HCT116 (cell line): Measurements from ENCODE around the gene PSORS1C2. TPM values are rescaled to one million over a fixed set of nuclear protein-coding genes. Genes with fewer than 3 reads are reported as not detected.

Source experiments
- ATAC-seq: fragments of 200-7000 bp; cut with Tn5 transposase; 2 replicates; pipeline ENCODE4 v1.9.1; 2020; ENCODE audit warnings: mild to moderate bottlenecking, moderate library complexity
- BruUV-seq: library from RNA; stranded (reverse); fragments of 400-500 nt; replicated peaks from 2 replicates; lab custom pipeline; 2021; lab: Mats Ljungman, UMichigan
- CTCF ChIA-PET: fragments of 300-600 bp; sonication (Branson Sonifier 250); formaldehyde crosslinking; loops from one replicate; lab custom pipeline; 2021; ENCODE audit warnings: antibody characterized with exemption; lab: Charles Lee
- POLR2A ChIA-PET: fragments of 300-600, 350-600 bp; sonication (Branson Sonifier 250); formaldehyde crosslinking; loops from one replicate; lab custom pipeline; 2021; ENCODE audit warnings: antibody characterized with exemption; lab: Charles Lee
- RAD21 ChIA-PET, 2 experiments: fragments of 300-600 bp; sonication (Branson Sonifier 250); formaldehyde crosslinking; loops; one replicate each; lab custom pipeline; 2023; ENCODE audit warnings: low total read pairs in 2 of 2; ENCODE audit not compliant: uncharacterized antibody in 2 of 2, unreplicated experiment in 2 of 2, low non-redundant PET in 1 of 2; lab: Charles Lee
- DNase-seq: peaks from one replicate; pipeline ENCODE4 v3.0.0-alpha.2; 2010; ENCODE audit warnings: low read depth, low spot score
- H2AFZ ChIP-seq: fragments of 200-600 bp; shearing (Covaris generic), sonication (generic); 2 replicates; pipeline ENCODE4 v1.6.1; 2017; ENCODE audit warnings: low read depth, mixed run types, mixed read lengths, antibody characterized with exemption, low read length; ENCODE audit not compliant: poor library complexity, severe bottlenecking
- H3K27ac ChIP-seq: 2 replicates; pipeline ENCODE4 v1.5.1; 2012; ENCODE audit warnings: low read depth, low read length
- H3K27me3 ChIP-seq: fragments of 200-600 bp; sonication (generic); 2 replicates; pipeline ENCODE4 v1.6.1; 2016; ENCODE audit warnings: mixed run types, low read length, mixed read lengths; ENCODE audit not compliant: insufficient read depth
- H3K36me3 ChIP-seq, 2 experiments: fragments of 200-500 bp in 1 of 2; fragments of 200-600 bp in 1 of 2; sonication (Bioruptor generic) in 1 of 2; sonication (generic) in 1 of 2; 2 replicates each; pipeline versions ENCODE4 v1.5.1 to v1.6.1; 2014 to 2016; ENCODE audit warnings: low read length in 2 of 2, inconsistent platforms in 1 of 2, mixed read lengths in 1 of 2, mixed run types in 1 of 2; ENCODE audit not compliant: insufficient read depth in 2 of 2, control insufficient read depth in 1 of 2
- H3K4me1 ChIP-seq, 2 experiments: fragments of 200-600 bp in 1 of 2; sonication (generic) in 1 of 2; 2 replicates each; pipeline versions ENCODE4 v1.5.1 to v1.6.1; 2012 to 2017; ENCODE audit warnings: low read length in 2 of 2, inconsistent platforms in 1 of 2, mild to moderate bottlenecking in 1 of 2, mixed read lengths in 1 of 2, mixed run types in 1 of 2, moderate library complexity in 1 of 2; ENCODE audit not compliant: insufficient read depth in 2 of 2, control insufficient read depth in 1 of 2
- H3K4me2 ChIP-seq: fragments of 200-600 bp; sonication (generic); 2 replicates; pipeline ENCODE4 v1.6.1; 2017; ENCODE audit warnings: mixed run types, low read length, mixed read lengths
- H3K4me3 ChIP-seq, 2 experiments: fragments of 200-600 bp in 1 of 2; sonication (generic) in 1 of 2; replicated peaks in 1 of 2; 2 replicates each; pipeline ENCODE4 v1.5.1; 2011 to 2016; ENCODE audit warnings: low read length in 2 of 2, control low read depth in 1 of 2, low read depth in 1 of 2, mild to moderate bottlenecking in 1 of 2, mixed read lengths in 1 of 2, mixed run types in 1 of 2
- H3K79me2 ChIP-seq: fragments of 200-600 bp; sonication (generic); 2 replicates; pipeline ENCODE4 v1.6.1; 2017; ENCODE audit warnings: mild to moderate bottlenecking, mixed run types, low read length, moderate library complexity, mixed read lengths; ENCODE audit not compliant: insufficient read depth
- H3K9ac ChIP-seq: fragments of 200-600 bp; sonication (generic); 2 replicates; pipeline ENCODE4 v1.6.1; 2016; ENCODE audit warnings: low read length, mixed read lengths
- H3K9me2 ChIP-seq: fragments of 200-600 bp; sonication (generic), shearing (Covaris generic); 2 replicates; pipeline ENCODE4 v1.6.1; 2017; ENCODE audit warnings: mixed run types, mild to moderate bottlenecking, moderate library complexity; ENCODE audit not compliant: insufficient read depth
- H3K9me3 ChIP-seq, 2 experiments: fragments of 200-500 bp in 1 of 2; fragments of 200-600 bp in 1 of 2; sonication (Bioruptor generic) in 1 of 2; sonication (generic) in 1 of 2; 2 replicates each; pipeline ENCODE4 v1.6.1; 2014 to 2017; ENCODE audit warnings: low read length in 2 of 2, mixed read lengths in 2 of 2, inconsistent platforms in 1 of 2, low read depth in 1 of 2, mild to moderate bottlenecking in 1 of 2, mixed run types in 1 of 2, moderate library complexity in 1 of 2; ENCODE audit not compliant: control insufficient read depth in 1 of 2, insufficient read depth in 1 of 2
- H4K20me1 ChIP-seq: fragments of 200-600 bp; sonication (generic), shearing (Covaris generic); 2 replicates; pipeline ENCODE4 v1.6.1; 2017; ENCODE audit warnings: mixed run types, mild to moderate bottlenecking, moderate library complexity; ENCODE audit not compliant: insufficient read depth
- CEBPB ChIP-seq: IDR thresholded peaks from 2 replicates; pipeline ENCODE4 v1.6.1; 2012; ENCODE audit warnings: low read depth
- CTCF ChIP-seq, 3 experiments: fragments of 200-600 bp in 1 of 3; sonication (generic) in 1 of 3; IDR thresholded peaks in 2 of 3; conservative IDR thresholded peaks in 1 of 3; 2 replicates each; pipeline ENCODE4 v1.5.1; 2012 to 2017; ENCODE audit warnings: low read depth in 2 of 3, low read length in 2 of 3, antibody characterized with exemption in 1 of 3, borderline replicate concordance in 1 of 3, control low read depth in 1 of 3, mild to moderate bottlenecking in 1 of 3, mixed read lengths in 1 of 3, mixed run types in 1 of 3, moderate library complexity in 1 of 3; ENCODE audit not compliant: insufficient read depth in 1 of 3
- EZH2phosphoT487 ChIP-seq: fragments of 200-600 bp; IDR thresholded peaks from 2 replicates; pipeline ENCODE4 v1.6.1; 2018; ENCODE audit warnings: antibody characterized with exemption, borderline replicate concordance
- POLR2A ChIP-seq: IDR thresholded peaks from 2 replicates; pipeline ENCODE4 v1.7.0; 2011; ENCODE audit warnings: borderline replicate concordance; ENCODE audit not compliant: insufficient read depth, insufficient read length; ENCODE audit errors: extremely low read depth
- POLR2AphosphoS5 ChIP-seq: IDR thresholded peaks from 2 replicates; pipeline ENCODE4 v1.6.1; 2011; ENCODE audit warnings: mild to moderate bottlenecking, low read depth, low read length, moderate library complexity
- SP1 ChIP-seq: IDR thresholded peaks from 2 replicates; pipeline ENCODE4 v1.6.1; 2012; ENCODE audit warnings: low read depth
- TCF7L2 ChIP-seq: IDR thresholded peaks from 2 replicates; pipeline ENCODE4 v1.7.0; 2011; ENCODE audit warnings: borderline replicate concordance, inconsistent platforms; ENCODE audit not compliant: insufficient read depth, insufficient read length; ENCODE audit errors: extremely low read depth
- YY1 ChIP-seq: IDR thresholded peaks from 2 replicates; pipeline ENCODE4 v1.6.1; 2011; ENCODE audit warnings: low read length, low read depth, moderate library complexity, mild to moderate bottlenecking; ENCODE audit not compliant: insufficient replicate concordance; ENCODE audit errors: extremely low read depth
- ZNF274 ChIP-seq: fragments of 200-500 bp; sonication (Bioruptor generic); IDR thresholded peaks from 2 replicates; pipeline ENCODE4 v1.6.1; 2014; ENCODE audit warnings: mild to moderate bottlenecking, low read depth, low read length, inconsistent platforms
- intact Hi-C: fragments of 100-400 bp; cut with micrococcal nuclease; formaldehyde crosslinking; loops from 2 replicates; pipeline ENCODE4 v1.10.0; 2022
- total RNA-seq: library from RNA; stranded (reverse); gene quantifications from one replicate; pipeline ENCODE4 v1.2.1, GENCODE V29; 2021; ENCODE audit not compliant: unreplicated experiment
- TF ChIP-seq, protein P1 (sequence below): IDR thresholded peaks from 2 replicates; pipeline ENCODE4 v1.6.1; 2012
- TF ChIP-seq, protein P2 (sequence below): IDR thresholded peaks from 2 replicates; pipeline ENCODE4 v1.6.1; 2012
- TF ChIP-seq, protein P3 (sequence below): IDR thresholded peaks from 2 replicates; pipeline ENCODE4 v1.6.1; 2011; ENCODE audit warnings: mild to moderate bottlenecking, low read length, moderate library complexity; ENCODE audit not compliant: insufficient replicate concordance; ENCODE audit errors: extremely low read depth

PSORS1C2 gene
- total RNA-seq, 1 experiment from 2014 or later = not detected

GRCh38 chr6:31156641-31157040 is 17.8 kb upstream of the PSORS1C2 start:
- H3K9me2 ChIP-seq = no peaks in the 10 kb centered on the region
- no peak overlapping the region for H3K9ac ChIP-seq
- TF ChIP-seq, protein P1, sequence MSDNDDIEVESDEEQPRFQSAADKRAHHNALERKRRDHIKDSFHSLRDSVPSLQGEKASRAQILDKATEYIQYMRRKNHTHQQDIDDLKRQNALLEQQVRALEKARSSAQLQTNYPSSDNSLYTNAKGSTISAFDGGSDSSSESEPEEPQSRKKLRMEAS = no peak
- TF ChIP-seq, protein P2, sequence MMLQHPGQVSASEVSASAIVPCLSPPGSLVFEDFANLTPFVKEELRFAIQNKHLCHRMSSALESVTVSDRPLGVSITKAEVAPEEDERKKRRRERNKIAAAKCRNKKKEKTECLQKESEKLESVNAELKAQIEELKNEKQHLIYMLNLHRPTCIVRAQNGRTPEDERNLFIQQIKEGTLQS = no peak
- TF ChIP-seq YY1 (no peak), POLR2AphosphoS5 (no peak), CEBPB (no peak), ZNF274 (no peak), SP1 (no peak), TCF7L2 (no peak), EZH2phosphoT487 (no peak), CTCF (IDR thresholded peaks at IDR 0.05 in 2 of 3, conservative IDR thresholded peaks at IDR 0.05 in 1 of 3; ENCODE audit: borderline replicate concordance in 1 of 3, insufficient read depth in 1 of 3, low read depth in 2 of 3, low read length in 2 of 3) (no peak), POLR2A (no peak)
- TF ChIP-seq, protein P3, sequence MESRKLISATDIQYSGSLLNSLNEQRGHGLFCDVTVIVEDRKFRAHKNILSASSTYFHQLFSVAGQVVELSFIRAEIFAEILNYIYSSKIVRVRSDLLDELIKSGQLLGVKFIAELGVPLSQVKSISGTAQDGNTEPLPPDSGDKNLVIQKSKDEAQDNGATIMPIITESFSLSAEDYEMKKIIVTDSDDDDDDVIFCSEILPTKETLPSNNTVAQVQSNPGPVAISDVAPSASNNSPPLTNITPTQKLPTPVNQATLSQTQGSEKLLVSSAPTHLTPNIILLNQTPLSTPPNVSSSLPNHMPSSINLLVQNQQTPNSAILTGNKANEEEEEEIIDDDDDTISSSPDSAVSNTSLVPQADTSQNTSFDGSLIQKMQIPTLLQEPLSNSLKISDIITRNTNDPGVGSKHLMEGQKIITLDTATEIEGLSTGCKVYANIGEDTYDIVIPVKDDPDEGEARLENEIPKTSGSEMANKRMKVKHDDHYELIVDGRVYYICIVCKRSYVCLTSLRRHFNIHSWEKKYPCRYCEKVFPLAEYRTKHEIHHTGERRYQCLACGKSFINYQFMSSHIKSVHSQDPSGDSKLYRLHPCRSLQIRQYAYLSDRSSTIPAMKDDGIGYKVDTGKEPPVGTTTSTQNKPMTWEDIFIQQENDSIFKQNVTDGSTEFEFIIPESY = no peak
- H3K36me3 ChIP-seq = peaks cover 3 to 8% of the 10 kb centered on the region in 2 experiments; a peak in 3 of 4 replicates
- RAD21 ChIA-PET = no interaction called here
- BruUV-seq = no TSS peak
- H3K4me1 ChIP-seq = peaks cover 12 to 18% of the 10 kb centered on the region in 2 experiments
- CTCF ChIA-PET = no interaction called here
- intact Hi-C loops = no loop called here
- H4K20me1 ChIP-seq = no peaks in the 10 kb centered on the region
- ATAC-seq (no peak), DNase-seq (no peak)
- POLR2A ChIA-PET = no interaction called here
- H3K27ac ChIP-seq = no peak overlapping the region
- no peaks in the 10 kb centered on the region for H3K27me3 ChIP-seq
- H3K9me3 ChIP-seq = no peaks in the 10 kb centered on the region
- H3K4me3 ChIP-seq = no peak overlapping the region
- peaks cover 9% of the 10 kb centered on the region for H3K79me2 ChIP-seq
- no peak overlapping the region for H2AFZ ChIP-seq
- peak overlapping the region; percentile 95 for H3K4me2 ChIP-seq
